Vagina (tissue), 2 donors: ENCODE results near the gene ANXA2. TPM values are rescaled to one million over a fixed set of nuclear protein-coding genes. Genes with fewer than 3 reads are reported as not detected.
A peak's percentile ranks its signal among the peaks of the same experiment; 100 is the strongest.

Experiments
- DNase-seq, 2 donors: peaks; one replicate each; pipeline ENCODE4 v3.0.0-alpha.2; 2017; ENCODE audit errors: extremely low spot score in 2 of 2
- H3K27ac ChIP-seq: fragments of 200-600 bp; sonication (generic); one replicate; pipeline ENCODE4 v1.5.1; 2019
- H3K27me3 ChIP-seq: fragments of 200-600 bp; sonication (generic); one replicate; pipeline ENCODE4 v1.5.1; 2019
- H3K36me3 ChIP-seq, 2 donors: fragments of 200-600 bp; sonication (generic); one replicate each; pipeline ENCODE4 v1.5.1; 2017 to 2019
- H3K4me1 ChIP-seq: fragments of 200-600 bp; sonication (generic); one replicate; pipeline ENCODE4 v1.5.1; 2019
- H3K4me3 ChIP-seq, 2 donors: fragments of 200-600 bp; sonication (generic); 1 replicate in 1 of 2; 2 replicates in 1 of 2; pipeline ENCODE4 v1.5.1; 2016 to 2019
- H3K9me3 ChIP-seq: fragments of 200-600 bp; sonication (generic); one replicate; pipeline ENCODE4 v1.5.1; 2019
- POLR2A ChIP-seq, 2 donors: fragments of 450-650 bp; IDR thresholded peaks; one replicate each; pipeline ENCODE4 v1.6.1; 2017; ENCODE audit warnings: antibody characterized with exemption in 2 of 2, mild to moderate bottlenecking in 2 of 2, moderate library complexity in 2 of 2
- POLR2AphosphoS5 ChIP-seq, 2 donors: sonication (generic); formaldehyde crosslinking; IDR thresholded peaks; one replicate each; pipeline ENCODE4 v1.9.0; 2017; ENCODE audit warnings: antibody characterized with exemption in 2 of 2, mild to moderate bottlenecking in 2 of 2, low read depth in 1 of 2; ENCODE audit not compliant: insufficient read depth in 1 of 2
- intact Hi-C: fragments of 100-400 bp; cut with DNase I; formaldehyde crosslinking; loops from one replicate; pipeline ENCODE4 v1.15.1; 2023
- total RNA-seq: library from RNA; depleted of rRNA; stranded (reverse); fragments of >200 nt; gene quantifications from one replicate; pipeline ENCODE4 v1.2.3, GENCODE V29; 2016
- TF ChIP-seq, protein P1 (sequence below), 3 experiments: fragments of 450-650 bp in 2 of 3; fragments of 200-600 bp in 1 of 3; sonication (generic) in 1 of 3; IDR thresholded peaks; one replicate each; pipeline ENCODE4 v1.5.1; 2017 to 2019; ENCODE audit warnings: antibody characterized with exemption in 3 of 3, mild to moderate bottlenecking in 2 of 3, moderate library complexity in 2 of 3

The ANXA2 gene
- total RNA-seq, 1 donor from 2014 or later, result 1,230 TPM

DNA sequence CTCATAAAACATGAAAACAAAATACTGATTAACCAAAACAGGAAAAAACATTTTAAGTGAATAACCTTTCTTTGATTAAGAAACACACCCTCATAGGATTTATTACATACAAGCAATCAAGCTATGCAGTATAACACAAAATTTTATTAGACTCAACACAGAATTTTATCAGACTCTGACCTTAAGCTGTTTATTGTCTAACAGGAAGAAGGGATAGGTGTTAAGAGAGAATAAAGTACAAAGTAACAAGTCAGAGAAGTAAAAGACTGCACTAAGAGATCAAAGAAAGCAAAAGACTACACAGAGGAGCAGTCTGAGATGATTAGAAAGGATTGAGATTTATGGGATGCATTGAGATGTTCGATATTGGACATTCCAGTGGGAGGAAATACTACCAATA, 43.5 kb upstream of the ANXA2 start:
- Histone ChIP-seq H3K4me3 (no peak overlapping the region), H3K27ac (no peak overlapping the region), H3K9me3 (no peaks in the 10 kb centered on the region), H3K36me3 (no peaks in the 10 kb centered on the region), H3K27me3 (no peaks in the 10 kb centered on the region), H3K4me1 (no peaks in the 10 kb centered on the region)
- DNase-seq, result no peak
- TF ChIP-seq, protein P1, sequence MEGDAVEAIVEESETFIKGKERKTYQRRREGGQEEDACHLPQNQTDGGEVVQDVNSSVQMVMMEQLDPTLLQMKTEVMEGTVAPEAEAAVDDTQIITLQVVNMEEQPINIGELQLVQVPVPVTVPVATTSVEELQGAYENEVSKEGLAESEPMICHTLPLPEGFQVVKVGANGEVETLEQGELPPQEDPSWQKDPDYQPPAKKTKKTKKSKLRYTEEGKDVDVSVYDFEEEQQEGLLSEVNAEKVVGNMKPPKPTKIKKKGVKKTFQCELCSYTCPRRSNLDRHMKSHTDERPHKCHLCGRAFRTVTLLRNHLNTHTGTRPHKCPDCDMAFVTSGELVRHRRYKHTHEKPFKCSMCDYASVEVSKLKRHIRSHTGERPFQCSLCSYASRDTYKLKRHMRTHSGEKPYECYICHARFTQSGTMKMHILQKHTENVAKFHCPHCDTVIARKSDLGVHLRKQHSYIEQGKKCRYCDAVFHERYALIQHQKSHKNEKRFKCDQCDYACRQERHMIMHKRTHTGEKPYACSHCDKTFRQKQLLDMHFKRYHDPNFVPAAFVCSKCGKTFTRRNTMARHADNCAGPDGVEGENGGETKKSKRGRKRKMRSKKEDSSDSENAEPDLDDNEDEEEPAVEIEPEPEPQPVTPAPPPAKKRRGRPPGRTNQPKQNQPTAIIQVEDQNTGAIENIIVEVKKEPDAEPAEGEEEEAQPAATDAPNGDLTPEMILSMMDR (IDR thresholded peaks at IDR 0.05), result no peak
- TF ChIP-seq POLR2A (IDR thresholded peaks at IDR 0.05) (no peak), POLR2AphosphoS5 (IDR thresholded peaks at IDR 0.05; ENCODE audit: insufficient read depth in 1 of 2, low read depth in 1 of 2) (no peak)
- intact Hi-C loops, result loop anchor here (10.0 kb wide), 1 partner anchor 87 kb away; no protein-coding TSS in a partner anchor

DNA sequence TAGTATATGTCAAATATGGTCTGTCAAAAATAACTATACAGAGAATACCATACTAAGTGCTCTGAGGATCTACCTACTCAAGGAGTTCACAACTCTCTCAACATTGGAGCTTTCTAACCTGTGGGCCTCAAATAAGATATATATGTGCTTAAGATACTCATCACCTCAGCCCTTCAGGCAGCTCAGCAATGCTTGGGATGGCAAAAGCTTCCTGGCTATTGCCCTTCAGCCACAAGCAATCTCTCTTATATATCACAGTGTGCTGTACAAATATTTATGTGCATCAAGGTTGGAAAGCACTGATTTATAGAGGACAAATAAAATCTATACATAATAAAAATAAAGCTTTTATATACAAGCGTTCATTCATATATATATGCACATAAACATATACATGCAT, 40.9 kb upstream of the ANXA2 start:
- no peaks in the 10 kb centered on the region for H3K4me1 ChIP-seq
- DNase-seq, result no peak
- H3K27ac ChIP-seq, result no peak overlapping the region
- intact Hi-C loops, result no loop called here
- no peak overlapping the region for H3K4me3 ChIP-seq
- no peaks in the 10 kb centered on the region for H3K27me3 ChIP-seq
- TF ChIP-seq, protein P1 (IDR thresholded peaks at IDR 0.05), result no peak
- TF ChIP-seq POLR2A (IDR thresholded peaks at IDR 0.05) (no peak), POLR2AphosphoS5 (IDR thresholded peaks at IDR 0.05; ENCODE audit: insufficient read depth in 1 of 2, low read depth in 1 of 2) (no peak)
- H3K36me3 ChIP-seq, result peaks cover 0 to 8% of the 10 kb centered on the region in 2 donors
- no peaks in the 10 kb centered on the region for H3K9me3 ChIP-seq

GRCh38 chr15:60428935-60429334, 31.1 kb upstream of the ANXA2 start:
- no peaks in the 10 kb centered on the region for H3K27me3 ChIP-seq
- H3K4me3 ChIP-seq, result no peak overlapping the region
- H3K27ac ChIP-seq, result no peak overlapping the region
- H3K4me1 ChIP-seq, result peaks cover 15% of the 10 kb centered on the region
- no peak for TF ChIP-seq POLR2AphosphoS5 (IDR thresholded peaks at IDR 0.05; ENCODE audit: insufficient read depth in 1 of 2, low read depth in 1 of 2)
- intact Hi-C loops, result no loop called here
- peaks cover 0 to 4% of the 10 kb centered on the region in 2 donors for H3K36me3 ChIP-seq
- no peaks in the 10 kb centered on the region for H3K9me3 ChIP-seq
- DNase-seq, result no peak

DNA sequence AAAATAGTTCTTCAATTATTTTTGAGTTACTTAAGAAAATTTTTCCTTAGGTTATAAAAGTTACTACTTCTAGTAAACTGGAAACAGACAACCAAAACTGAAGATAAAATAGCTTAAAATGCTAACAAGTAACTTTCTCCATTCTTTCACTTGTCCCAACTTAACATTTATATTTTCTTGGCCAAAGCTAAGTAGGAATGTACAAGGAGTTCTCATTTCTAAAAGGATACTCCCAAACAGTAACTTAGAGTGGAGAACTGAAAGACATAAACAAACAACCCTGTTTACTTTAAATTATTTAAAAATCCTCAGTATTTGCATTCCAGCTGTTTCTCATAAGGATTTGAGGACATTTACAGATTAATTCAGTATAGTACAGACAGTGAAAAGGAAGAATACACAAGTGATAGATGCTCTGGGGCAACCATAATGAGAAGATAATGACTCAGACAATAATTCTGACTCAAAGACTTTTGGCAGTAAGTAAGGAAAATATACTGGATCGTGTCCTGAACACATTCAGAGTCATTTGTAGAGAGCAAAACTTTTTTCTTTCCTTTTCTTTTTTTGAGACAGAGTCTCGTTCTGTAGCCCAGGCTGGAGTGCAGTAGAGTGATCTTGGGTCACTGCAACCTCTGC, 29.2 kb upstream of the ANXA2 start:
- TF ChIP-seq POLR2AphosphoS5 (IDR thresholded peaks at IDR 0.05; ENCODE audit: insufficient read depth in 1 of 2, low read depth in 1 of 2) (peak in 1 of 2 donors; percentile 42), POLR2A (IDR thresholded peaks at IDR 0.05) (no peak)
- TF ChIP-seq, protein P1 (IDR thresholded peaks at IDR 0.05), result no peak
- H3K4me1 ChIP-seq, result peaks cover 19% of the 10 kb centered on the region
- peak overlapping the region; percentile 37 for H3K27ac ChIP-seq
- H3K9me3 ChIP-seq, result no peaks in the 10 kb centered on the region
- DNase-seq, result no peak
- H3K27me3 ChIP-seq, result no peaks in the 10 kb centered on the region
- H3K36me3 ChIP-seq, result peaks cover 0 to 4% of the 10 kb centered on the region in 2 donors
- H3K4me3 ChIP-seq, result no peak overlapping the region
- intact Hi-C loops, result no loop called here

DNA sequence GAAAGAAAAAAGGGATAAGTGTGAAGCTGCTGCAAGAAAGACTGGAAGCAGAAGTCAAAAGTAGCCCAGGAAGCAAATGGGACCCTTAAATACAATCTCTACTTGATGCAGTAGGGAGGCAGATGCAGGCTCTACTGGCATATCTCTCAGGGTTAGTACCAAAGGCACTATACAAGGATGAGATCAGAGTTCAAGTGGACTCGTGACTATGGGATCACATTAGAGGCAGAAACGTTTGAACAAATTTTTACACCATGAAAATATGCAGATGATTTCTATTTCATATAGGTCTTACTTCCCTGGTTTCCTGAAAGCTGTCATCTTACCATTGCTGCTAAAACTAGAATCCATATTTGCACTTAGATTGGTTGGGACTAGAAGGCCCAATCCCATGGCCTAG, 27.7 kb upstream of the ANXA2 start:
- TF ChIP-seq, protein P1 (IDR thresholded peaks at IDR 0.05), result no peak
- no peak for TF ChIP-seq POLR2A (IDR thresholded peaks at IDR 0.05)
- TF ChIP-seq POLR2AphosphoS5 (IDR thresholded peaks at IDR 0.05; ENCODE audit: insufficient read depth in 1 of 2, low read depth in 1 of 2), result no peak
- H3K4me1 ChIP-seq, result peaks cover 20% of the 10 kb centered on the region
- H3K27me3 ChIP-seq, result no peaks in the 10 kb centered on the region
- DNase-seq, result no peak
- no peak overlapping the region for H3K4me3 ChIP-seq
- no peaks in the 10 kb centered on the region for H3K36me3 ChIP-seq
- no peaks in the 10 kb centered on the region for H3K9me3 ChIP-seq
- intact Hi-C loops, result no loop called here
- no peak overlapping the region for H3K27ac ChIP-seq
